Stimulated activated CD4-positive, alpha-beta T cell treated with anti-CD3 and anti-CD28 coated beads, Interleukin-1b, Interleukin-23, amount 100 ng/mL, for 1 hour (primary cell): Measurements from ENCODE around the gene OGT.
A peak's percentile ranks its signal among the peaks of the same experiment; 100 is the strongest.
"Not testable (repeated sequence)": the region's sequence is repeated elsewhere in the genome, so short reads cannot be mapped to it uniquely, and the experiment has no call there.

Experiments used
- DNase-seq, 2 donors: peaks; one replicate each; pipeline ENCODE4 v3.0.0-alpha.2; 2020; ENCODE audit warnings: low read depth in 2 of 2

Gene OGT

GRCh38 chrX:71532753-71533425, at the start of gene OGT:
TSS of gene OGT (plus strand) at chrX:71533104. CDS start at chrX:71533300, 196 bp downstream.
- peak; percentile 76 to 83 for DNase-seq

- DNase-seq = no peak
Measured at GRCh38 chrX:71487814-71488213, 45.1 kb upstream of the OGT start.

GRCh38 chrX:71489540-71489939, 43.4 kb upstream of the OGT start:
- no peak for DNase-seq

- peak in 1 of 2 donors; percentile 2 for DNase-seq
Measured at GRCh38 chrX:71492231-71493065, 40.5 kb upstream of the OGT start.

- DNase-seq = no peak
Measured at GRCh38 chrX:71493111-71493613, 39.7 kb upstream of the OGT start.

GRCh38 chrX:71495979-71496378, 36.9 kb upstream of the OGT start:
- DNase-seq = not testable (repeated sequence)

- DNase-seq = no peak
Measured at GRCh38 chrX:71496476-71496875, 36.4 kb upstream of the OGT start.

- not testable (repeated sequence) for DNase-seq
Measured at GRCh38 chrX:71502080-71502479, 30.8 kb upstream of the OGT start.

- DNase-seq = no peak
Measured at GRCh38 chrX:71504346-71504745, 28.6 kb upstream of the OGT start.

- DNase-seq = no peak
Measured at GRCh38 chrX:71509289-71509688, 23.6 kb upstream of the OGT start.

- DNase-seq = no peak
Measured at GRCh38 chrX:71510161-71510560, 22.7 kb upstream of the OGT start.

- not testable (repeated sequence) for DNase-seq
Measured at GRCh38 chrX:71513731-71514130, 19.2 kb upstream of the OGT start.

GRCh38 chrX:71514367-71515037, 18.4 kb upstream of the OGT start:
- no peak for DNase-seq

- no peak for DNase-seq
Measured at GRCh38 chrX:71515038-71515396, 17.9 kb upstream of the OGT start.

GRCh38 chrX:71525316-71525715, 7.6 kb upstream of the OGT start:
- no peak for DNase-seq

- DNase-seq = no peak
Measured at GRCh38 chrX:71532078-71532752, 689 bp upstream of the OGT start.

- DNase-seq = no peak
Measured at GRCh38 chrX:71533516-71533850, 579 bp downstream of the OGT start.

- DNase-seq = no peak
Measured at GRCh38 chrX:71533851-71534561, 1.1 kb downstream of the OGT start.

GRCh38 chrX:71534773-71535544, 2.1 kb downstream of the OGT start:
- DNase-seq = no peak

- no peak for DNase-seq
Measured at GRCh38 chrX:71536285-71536684, 3.4 kb downstream of the OGT start.

GRCh38 chrX:71537743-71538142, 4.8 kb downstream of the OGT start:
- DNase-seq = no peak
